Lower leg skin (tissue), 4 donors: ENCODE data around the gene A4GALT. TPM values are rescaled to one million over a fixed set of nuclear protein-coding genes. Genes with fewer than 3 reads are reported as not detected.

Source experiments
- DNase-seq, 2 donors: peaks; one replicate each; pipeline ENCODE4 v3.0.0-alpha.2; 2019; ENCODE audit warnings: low spot score in 2 of 2
- H3K4me3 ChIP-seq: fragments of 200-600 bp; sonication (generic); 2 replicates; pipeline ENCODE4 v1.5.1; 2017; ENCODE audit warnings: mild to moderate bottlenecking, low read depth; ENCODE audit not compliant: poor library complexity, severe bottlenecking
- POLR2A ChIP-seq, 2 donors: fragments of 450-650 bp; IDR thresholded peaks; one replicate each; pipeline ENCODE4 v1.6.1; 2016 to 2017; ENCODE audit warnings: antibody characterized with exemption in 2 of 2, mild to moderate bottlenecking in 1 of 2, moderate library complexity in 1 of 2
- WGBS, 2 donors: methylation state at CpG; one replicate each; pipeline ENCODE4 v1.1.5; 2018; 5-methylcytosine and 5-hydroxymethylcytosine counted together
- intact Hi-C: fragments of 100-400 bp; cut with DNase I; formaldehyde crosslinking; loops from one replicate; pipeline ENCODE4 v1.15.0; 2023; ENCODE audit warnings: low total_unique reads
- total RNA-seq, 4 donors: library from RNA; depleted of rRNA; stranded (reverse); fragments of >200 nt; gene quantifications; one replicate each; pipeline ENCODE4 v1.1.0, GENCODE V29; 2016
- TF ChIP-seq, protein P1 (sequence below), 3 donors: fragments of 450-650 bp; IDR thresholded peaks; one replicate each; pipeline ENCODE4 v1.5.1; 2016; ENCODE audit warnings: antibody characterized with exemption in 3 of 3, mild to moderate bottlenecking in 3 of 3, moderate library complexity in 2 of 3

A4GALT gene
- total RNA-seq, 4 donors from 2014 or later = 4.5 to 20.1 (median 10.9) TPM

- H3K4me3 ChIP-seq = no peak overlapping the region
- TF ChIP-seq, protein P1, sequence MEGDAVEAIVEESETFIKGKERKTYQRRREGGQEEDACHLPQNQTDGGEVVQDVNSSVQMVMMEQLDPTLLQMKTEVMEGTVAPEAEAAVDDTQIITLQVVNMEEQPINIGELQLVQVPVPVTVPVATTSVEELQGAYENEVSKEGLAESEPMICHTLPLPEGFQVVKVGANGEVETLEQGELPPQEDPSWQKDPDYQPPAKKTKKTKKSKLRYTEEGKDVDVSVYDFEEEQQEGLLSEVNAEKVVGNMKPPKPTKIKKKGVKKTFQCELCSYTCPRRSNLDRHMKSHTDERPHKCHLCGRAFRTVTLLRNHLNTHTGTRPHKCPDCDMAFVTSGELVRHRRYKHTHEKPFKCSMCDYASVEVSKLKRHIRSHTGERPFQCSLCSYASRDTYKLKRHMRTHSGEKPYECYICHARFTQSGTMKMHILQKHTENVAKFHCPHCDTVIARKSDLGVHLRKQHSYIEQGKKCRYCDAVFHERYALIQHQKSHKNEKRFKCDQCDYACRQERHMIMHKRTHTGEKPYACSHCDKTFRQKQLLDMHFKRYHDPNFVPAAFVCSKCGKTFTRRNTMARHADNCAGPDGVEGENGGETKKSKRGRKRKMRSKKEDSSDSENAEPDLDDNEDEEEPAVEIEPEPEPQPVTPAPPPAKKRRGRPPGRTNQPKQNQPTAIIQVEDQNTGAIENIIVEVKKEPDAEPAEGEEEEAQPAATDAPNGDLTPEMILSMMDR (IDR thresholded peaks at IDR 0.05) = no peak
- no peak for TF ChIP-seq POLR2A (IDR thresholded peaks at IDR 0.05)
- no peak for DNase-seq
- intact Hi-C loops = no loop called here
- WGBS, 2 donors = 84 to 85% methylated on average over 31 of the region's 32 CpGs
These were observed 28.2 kb downstream of the A4GALT start for GRCh38 chr22:42692239-42693054.

GRCh38 chr22:42691440-42691839 is 29.2 kb downstream of the A4GALT start:
- TF ChIP-seq, protein P1 (IDR thresholded peaks at IDR 0.05) = no peak
- no peak for TF ChIP-seq POLR2A (IDR thresholded peaks at IDR 0.05)
- no peak overlapping the region for H3K4me3 ChIP-seq
- no peak for DNase-seq
- 57 to 58% methylated on average over 10 of the region's 10 CpGs for WGBS, 2 donors
- intact Hi-C loops = no loop called here

DNA sequence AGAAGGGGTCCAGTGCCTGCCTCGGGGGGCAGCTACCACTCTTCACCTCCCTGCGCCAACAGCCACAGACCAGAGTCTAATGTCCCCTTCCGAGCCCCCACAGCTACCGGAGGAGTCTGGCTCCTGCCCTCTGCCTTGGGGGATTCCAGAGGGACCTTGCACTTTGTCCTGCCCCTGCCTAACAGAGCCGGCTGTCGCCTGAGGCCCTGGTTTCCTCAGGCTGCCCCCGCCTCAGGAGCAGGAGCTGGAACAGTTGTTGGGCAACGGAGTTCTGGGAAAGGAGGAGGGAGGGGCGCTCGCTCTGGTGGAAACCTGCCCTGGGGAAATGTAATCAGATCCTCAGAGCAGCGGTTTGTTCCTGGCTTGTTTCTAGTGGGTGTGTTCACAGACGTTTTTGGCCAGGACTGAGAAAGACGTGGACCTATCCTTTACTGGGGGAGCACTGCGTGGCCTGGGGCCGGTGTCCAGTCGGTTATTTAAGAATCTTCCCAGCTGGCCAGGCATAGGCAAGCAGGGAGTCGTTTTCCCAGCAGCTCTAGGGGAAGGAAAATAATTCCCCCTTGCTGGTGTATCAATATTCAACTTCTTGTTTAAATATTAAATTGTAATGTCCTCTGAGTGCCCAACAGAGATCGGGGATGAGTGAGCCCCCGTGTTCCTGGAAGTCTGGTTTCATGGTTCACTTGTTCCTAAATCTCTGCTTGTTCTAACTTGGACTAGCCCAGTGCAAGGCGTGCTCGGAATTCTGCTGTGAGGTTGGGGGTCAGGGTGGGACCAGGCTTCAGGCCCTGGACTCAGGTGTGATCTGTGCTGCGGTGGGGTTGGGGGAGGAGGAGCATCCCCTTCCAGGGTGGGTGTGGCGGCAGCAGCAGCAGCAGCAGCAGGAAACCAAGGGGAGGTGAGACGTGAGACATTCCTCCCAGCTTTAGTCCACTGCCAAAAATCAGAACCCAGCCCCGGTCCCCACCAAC is 32.1 kb downstream of the A4GALT start:
- H3K4me3 ChIP-seq = no peak overlapping the region
- WGBS, 2 donors = 14 to 30% methylated on average over 21 to 23 of the region's 25 CpGs
- intact Hi-C loops = no loop called here
- no peak for TF ChIP-seq POLR2A (IDR thresholded peaks at IDR 0.05)
- TF ChIP-seq, protein P1 (IDR thresholded peaks at IDR 0.05) = no peak
- DNase-seq = peak; percentile 89 to 97

- intact Hi-C loops = no loop called here
- WGBS, 2 donors = 74 to 76% methylated on average over 14 of the region's 14 CpGs
These were observed 33.7 kb downstream of the A4GALT start for GRCh38 chr22:42686756-42687491.

More at GRCh38 chr22:42686756-42687491, 33.7 kb downstream of the A4GALT start:
- no peak overlapping the region for H3K4me3 ChIP-seq
- no peak for TF ChIP-seq POLR2A (IDR thresholded peaks at IDR 0.05)
- TF ChIP-seq, protein P1 (IDR thresholded peaks at IDR 0.05) = no peak
- DNase-seq = no peak
